NB4 (cell line): ENCODE results near the gene SLC41A2.

Experiments
- POLR2A ChIP-seq: IDR thresholded peaks from 2 replicates; pipeline ENCODE4 v1.6.1; 2011; ENCODE audit warnings: mild to moderate bottlenecking; ENCODE audit not compliant: insufficient read length; ENCODE audit errors: extremely low read depth
- TF ChIP-seq, protein P1 (sequence below): IDR thresholded peaks from one replicate; pipeline ENCODE4 v1.5.1; 2012; ENCODE audit warnings: low read depth, low read length

- TF ChIP-seq, protein P1, sequence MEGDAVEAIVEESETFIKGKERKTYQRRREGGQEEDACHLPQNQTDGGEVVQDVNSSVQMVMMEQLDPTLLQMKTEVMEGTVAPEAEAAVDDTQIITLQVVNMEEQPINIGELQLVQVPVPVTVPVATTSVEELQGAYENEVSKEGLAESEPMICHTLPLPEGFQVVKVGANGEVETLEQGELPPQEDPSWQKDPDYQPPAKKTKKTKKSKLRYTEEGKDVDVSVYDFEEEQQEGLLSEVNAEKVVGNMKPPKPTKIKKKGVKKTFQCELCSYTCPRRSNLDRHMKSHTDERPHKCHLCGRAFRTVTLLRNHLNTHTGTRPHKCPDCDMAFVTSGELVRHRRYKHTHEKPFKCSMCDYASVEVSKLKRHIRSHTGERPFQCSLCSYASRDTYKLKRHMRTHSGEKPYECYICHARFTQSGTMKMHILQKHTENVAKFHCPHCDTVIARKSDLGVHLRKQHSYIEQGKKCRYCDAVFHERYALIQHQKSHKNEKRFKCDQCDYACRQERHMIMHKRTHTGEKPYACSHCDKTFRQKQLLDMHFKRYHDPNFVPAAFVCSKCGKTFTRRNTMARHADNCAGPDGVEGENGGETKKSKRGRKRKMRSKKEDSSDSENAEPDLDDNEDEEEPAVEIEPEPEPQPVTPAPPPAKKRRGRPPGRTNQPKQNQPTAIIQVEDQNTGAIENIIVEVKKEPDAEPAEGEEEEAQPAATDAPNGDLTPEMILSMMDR: no peak
- no peak for TF ChIP-seq POLR2A
Measured at GRCh38 chr12:104999347-104999685, 41.2 kb upstream of the SLC41A2 start.
